CD4-positive, alpha-beta T cell (primary cell): Measurements from ENCODE around the gene MPHOSPH9. TPM values are rescaled to one million over a fixed set of nuclear protein-coding genes. Genes with fewer than 3 reads are reported as not detected.
A peak's percentile ranks its signal among the peaks of the same experiment; 100 is the strongest.

Experiments used
- ATAC-seq: fragments of 200-7000 bp; cut with Tn5 transposase; one replicate; pipeline ENCODE4 v1.10.0; 2022; ENCODE audit warnings: mild to moderate bottlenecking; ENCODE audit not compliant: poor library complexity
- CTCF ChIA-PET: fragments of 350-600 bp; sonication (Branson Sonifier 250); formaldehyde crosslinking; loops from one replicate; lab custom pipeline; 2021; ENCODE audit warnings: antibody characterized with exemption, inconsistent platforms; lab: Charles Lee
- POLR2A ChIA-PET: fragments of 350-600 bp; sonication (Branson Sonifier 250); formaldehyde crosslinking; loops from one replicate; lab custom pipeline; 2021; ENCODE audit warnings: antibody characterized with exemption, inconsistent platforms; lab: Charles Lee
- DNase-seq, 14 experiments: peaks; one replicate each; pipeline ENCODE4 v3.0.0-alpha.2; 2013 to 2020; ENCODE audit warnings: mixed read lengths in 2 of 14
- H3K27ac ChIP-seq, 2 donors: one replicate each; pipeline versions ENCODE4 v1.5.1 to v1.7.0; 2013; ENCODE audit warnings: low read length in 2 of 2, low read depth in 1 of 2, mild to moderate bottlenecking in 1 of 2
- H3K27me3 ChIP-seq, 2 experiments: 1 replicate in 1 of 2; 2 replicates in 1 of 2; pipeline versions ENCODE4 v1.6.1 to v1.7.0; 2013; ENCODE audit warnings: low read length in 2 of 2, control low read depth in 1 of 2, mild to moderate bottlenecking in 1 of 2, moderate library complexity in 1 of 2; ENCODE audit not compliant: insufficient read depth in 2 of 2, control insufficient read depth in 1 of 2
- H3K36me3 ChIP-seq: one replicate; pipeline ENCODE4 v1.6.1; 2013; ENCODE audit warnings: low read length, control low read depth; ENCODE audit not compliant: insufficient read depth
- H3K4me1 ChIP-seq: one replicate; pipeline ENCODE4 v1.6.1; 2013; ENCODE audit warnings: low read length, control low read depth; ENCODE audit not compliant: insufficient read depth
- H3K4me3 ChIP-seq: one replicate; pipeline ENCODE4 v1.5.1; 2013; ENCODE audit warnings: mild to moderate bottlenecking, low read length, moderate library complexity
- H3K9me3 ChIP-seq, 2 experiments: 1 replicate in 1 of 2; 2 replicates in 1 of 2; pipeline versions ENCODE4 v1.6.1 to v1.7.0; 2013; ENCODE audit warnings: low read length in 2 of 2, mild to moderate bottlenecking in 2 of 2, control low read depth in 1 of 2, moderate library complexity in 1 of 2; ENCODE audit not compliant: control insufficient read depth in 1 of 2, insufficient read depth in 1 of 2
- H3K27ac Mint-ChIP-seq: one replicate; pipeline ENCODE4 v1.8.0; 2020; ENCODE audit warnings: mixed read lengths
- H3K27me3 Mint-ChIP-seq: one replicate; pipeline ENCODE4 v1.8.0; 2021; ENCODE audit warnings: mixed read lengths
- H3K36me3 Mint-ChIP-seq: one replicate; pipeline ENCODE4 v1.8.0; 2021; ENCODE audit warnings: low read depth, mixed read lengths
- H3K4me1 Mint-ChIP-seq: one replicate; pipeline ENCODE4 v1.8.0; 2021; ENCODE audit warnings: low read depth, mixed read lengths
- H3K4me3 Mint-ChIP-seq: one replicate; pipeline ENCODE4 v1.8.0; 2020; ENCODE audit warnings: mild to moderate bottlenecking, mixed read lengths
- H3K9me3 Mint-ChIP-seq: one replicate; pipeline ENCODE4 v1.8.0; 2020; ENCODE audit warnings: mixed read lengths
- intact Hi-C, 2 experiments: fragments of 100-400 bp; cut with DNase I in 1 of 2; cut with micrococcal nuclease in 1 of 2; formaldehyde crosslinking; loops; one replicate each; pipeline versions ENCODE4 v1.15.1 to v1.9.0; 2023 to 2025; cut with DNase I, micrococcal nuclease
- total RNA-seq, 174 experiments: library from RNA in 2 of 174; stranded (reverse) in 2 of 174; gene quantifications; one replicate each; pipeline ENCODE4 v1.2.3 and lab custom pipeline; 2021 to 2026
- TF ChIP-seq, protein P1 (sequence below): fragments of 200-600 bp; IDR thresholded peaks from one replicate; pipeline ENCODE4 v1.8.0; 2022; ENCODE audit warnings: antibody characterized with exemption, mild to moderate bottlenecking

Gene MPHOSPH9
- total RNA-seq, 2 experiments from 2014 or later: 80.9 to 84.5 TPM

DNA sequence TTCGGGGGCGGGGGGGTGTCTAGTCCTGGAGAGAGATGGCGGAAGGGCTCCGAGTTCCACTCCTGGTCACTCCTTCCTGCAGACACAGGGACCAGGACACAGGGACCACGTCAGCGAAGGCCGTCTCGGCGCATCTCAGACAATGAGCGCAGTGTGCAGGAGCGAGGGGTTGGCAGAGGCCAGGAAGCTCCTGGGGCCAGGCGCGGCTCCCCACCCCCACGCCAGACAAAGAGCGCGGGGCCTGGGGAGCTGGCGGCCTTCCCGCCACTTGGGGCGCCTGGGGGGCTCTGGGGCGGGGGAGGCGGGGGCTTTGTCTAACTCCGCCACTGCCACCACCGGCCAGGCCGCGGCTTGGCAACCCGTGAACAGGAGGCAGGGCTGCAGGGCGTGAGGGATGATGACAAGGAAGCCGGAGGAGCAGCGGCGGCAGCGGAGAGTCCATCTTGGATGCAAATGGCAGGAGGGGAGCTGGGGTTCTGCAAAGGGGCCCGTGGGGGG, 36.5 kb upstream of the MPHOSPH9 start:
- no peaks in the 10 kb centered on the region for H3K36me3 Mint-ChIP-seq
- DNase-seq (peak in 8 of 14 experiments; percentile 17 to 71 (median 33)), ATAC-seq (peak; percentile 16)
- H3K27me3 Mint-ChIP-seq: no peaks in the 10 kb centered on the region
- intact Hi-C loops: no loop called here
- Histone ChIP-seq H3K27ac (no peak overlapping the region), H3K27me3 (no peaks in the 10 kb centered on the region), H3K9me3 (no peaks in the 10 kb centered on the region), H3K36me3 (no peaks in the 10 kb centered on the region), H3K4me3 (peak overlapping the region; percentile 41), H3K4me1 (peaks cover 38% of the 10 kb centered on the region)
- ChIA-PET CTCF (interaction anchor here (0.6 to 2.1 kb wide), 2 partner anchors 9 to 96 kb away, joined by 3 to 9 read pairs; partner anchors contain the start of gene SBNO1), POLR2A (interaction anchor here (1.1 to 1.9 kb wide), 4 partner anchors 37 to 333 kb away, joined by 3 to 7 read pairs (median 6); partner anchors contain the start of genes DDX55, MPHOSPH9 and MTRFR)
- peaks cover 32% of the 10 kb centered on the region for H3K4me1 Mint-ChIP-seq
- peak overlapping the region; percentile 92 for H3K4me3 Mint-ChIP-seq
- no peak overlapping the region for H3K27ac Mint-ChIP-seq
- H3K9me3 Mint-ChIP-seq: no peaks in the 10 kb centered on the region
- TF ChIP-seq, protein P1, sequence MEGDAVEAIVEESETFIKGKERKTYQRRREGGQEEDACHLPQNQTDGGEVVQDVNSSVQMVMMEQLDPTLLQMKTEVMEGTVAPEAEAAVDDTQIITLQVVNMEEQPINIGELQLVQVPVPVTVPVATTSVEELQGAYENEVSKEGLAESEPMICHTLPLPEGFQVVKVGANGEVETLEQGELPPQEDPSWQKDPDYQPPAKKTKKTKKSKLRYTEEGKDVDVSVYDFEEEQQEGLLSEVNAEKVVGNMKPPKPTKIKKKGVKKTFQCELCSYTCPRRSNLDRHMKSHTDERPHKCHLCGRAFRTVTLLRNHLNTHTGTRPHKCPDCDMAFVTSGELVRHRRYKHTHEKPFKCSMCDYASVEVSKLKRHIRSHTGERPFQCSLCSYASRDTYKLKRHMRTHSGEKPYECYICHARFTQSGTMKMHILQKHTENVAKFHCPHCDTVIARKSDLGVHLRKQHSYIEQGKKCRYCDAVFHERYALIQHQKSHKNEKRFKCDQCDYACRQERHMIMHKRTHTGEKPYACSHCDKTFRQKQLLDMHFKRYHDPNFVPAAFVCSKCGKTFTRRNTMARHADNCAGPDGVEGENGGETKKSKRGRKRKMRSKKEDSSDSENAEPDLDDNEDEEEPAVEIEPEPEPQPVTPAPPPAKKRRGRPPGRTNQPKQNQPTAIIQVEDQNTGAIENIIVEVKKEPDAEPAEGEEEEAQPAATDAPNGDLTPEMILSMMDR: no peak

DNA sequence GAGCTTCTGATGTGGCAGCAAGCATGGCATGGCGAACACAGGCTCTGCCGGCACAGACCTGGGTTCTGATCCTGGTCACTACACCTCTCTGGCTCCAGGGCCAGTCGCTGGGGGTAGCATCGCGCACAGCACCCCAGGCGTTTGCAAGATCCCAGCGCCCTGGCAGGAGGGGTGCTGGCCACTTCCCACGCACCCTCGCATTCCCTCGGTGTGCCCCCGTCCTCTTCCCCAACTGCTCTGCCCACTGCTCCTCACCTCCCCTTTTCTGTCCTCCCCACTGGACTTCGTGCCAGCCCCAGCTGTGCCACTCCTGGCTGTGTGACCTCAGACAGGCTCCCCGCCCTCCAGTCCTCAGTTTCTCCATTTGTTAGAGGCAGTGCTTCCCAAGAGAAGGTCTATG, 35.9 kb upstream of the MPHOSPH9 start:
- Histone ChIP-seq H3K36me3 (no peaks in the 10 kb centered on the region), H3K9me3 (no peaks in the 10 kb centered on the region), H3K27ac (no peak overlapping the region), H3K4me3 (no peak overlapping the region), H3K4me1 (peaks cover 38% of the 10 kb centered on the region), H3K27me3 (no peaks in the 10 kb centered on the region)
- Mint-ChIP-seq H3K9me3 (no peaks in the 10 kb centered on the region), H3K27ac (no peak overlapping the region), H3K4me3 (peak overlapping the region; percentile 92), H3K4me1 (peaks cover 32% of the 10 kb centered on the region), H3K27me3 (no peaks in the 10 kb centered on the region), H3K36me3 (no peaks in the 10 kb centered on the region)
- TF ChIP-seq, protein P1: no peak
- DNase-seq (peak in 2 of 14 experiments; percentile 29 to 33), ATAC-seq (no peak)
- ChIA-PET POLR2A (interaction anchor here (0.6 to 3.7 kb wide), 4 partner anchors 36 to 334 kb away, joined by 3 to 13 read pairs (median 5); partner anchors contain the start of genes DDX55, MPHOSPH9 and MTRFR), CTCF (interaction anchor here (2.1 kb wide), 1 partner anchor 97 kb away, joined by 9 read pairs; the partner anchor contains the start of gene SBNO1)
- intact Hi-C loops: no loop called here

DNA sequence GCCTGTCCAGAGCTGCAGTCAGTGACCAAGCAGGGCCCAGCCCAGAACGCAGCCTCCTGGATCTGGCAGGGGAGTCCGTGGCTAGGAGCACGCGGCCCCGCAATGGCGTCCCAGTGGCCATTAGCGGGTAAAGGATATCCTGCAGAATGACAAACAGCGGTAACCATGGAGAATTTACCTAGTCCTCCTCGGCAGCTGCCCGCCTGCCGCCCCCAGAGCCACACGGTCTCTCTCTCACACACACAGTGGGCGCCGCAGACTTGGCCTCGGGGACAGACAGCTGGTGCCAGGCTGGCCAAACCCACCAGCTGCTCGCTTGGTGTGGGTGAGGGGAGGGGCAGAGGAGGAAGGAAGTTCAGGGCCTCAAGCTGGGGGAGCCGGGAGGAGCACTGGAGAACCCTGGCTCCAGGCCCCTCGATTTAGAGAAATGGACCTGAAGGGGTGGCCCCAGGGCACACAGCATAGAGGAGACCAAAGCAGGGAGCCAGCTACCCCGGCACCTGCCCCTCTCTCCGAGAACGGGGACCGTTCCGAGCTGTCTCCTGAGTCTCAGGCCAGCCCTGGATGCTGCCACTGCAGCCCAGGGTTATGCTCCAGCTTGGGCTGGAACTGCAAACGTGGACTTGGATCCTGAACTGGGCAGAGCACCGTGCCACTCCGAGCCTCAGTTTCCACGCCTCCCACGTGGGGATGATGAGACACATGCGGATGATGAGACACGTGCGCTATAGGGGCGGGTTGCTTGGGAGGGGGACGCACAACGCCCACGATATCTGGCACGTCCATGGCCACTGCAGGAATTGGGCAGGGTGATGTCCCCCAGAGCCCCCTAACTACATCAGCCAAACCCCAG, 35.3 kb upstream of the MPHOSPH9 start:
- Mint-ChIP-seq H3K36me3 (no peaks in the 10 kb centered on the region), H3K27ac (no peak overlapping the region), H3K9me3 (no peaks in the 10 kb centered on the region), H3K4me1 (peaks cover 32% of the 10 kb centered on the region), H3K27me3 (no peaks in the 10 kb centered on the region), H3K4me3 (peak overlapping the region; percentile 92)
- peak in 4 of 14 experiments; percentile 3 to 36 (median 26) for DNase-seq
- no peaks in the 10 kb centered on the region for H3K27me3 ChIP-seq
- intact Hi-C loops: no loop called here
- no peaks in the 10 kb centered on the region for H3K36me3 ChIP-seq
- H3K4me3 ChIP-seq: no peak overlapping the region
- TF ChIP-seq, protein P1: no peak
- ChIA-PET POLR2A (interaction anchor here (0.5 to 3.7 kb wide), 3 partner anchors 35 to 194 kb away, joined by 3 to 13 read pairs (median 3); partner anchors contain the start of genes MPHOSPH9 and MTRFR), CTCF (interaction anchor here (2.1 kb wide), 1 partner anchor 97 kb away, joined by 9 read pairs; the partner anchor contains the start of gene SBNO1)
- peaks cover 38% of the 10 kb centered on the region for H3K4me1 ChIP-seq
- no peak overlapping the region for H3K27ac ChIP-seq
- ATAC-seq: no peak
- no peaks in the 10 kb centered on the region for H3K9me3 ChIP-seq
